Suprapubic skin (tissue), 3 donors: ENCODE results near the gene GRID1.

ENCODE experiments used
- POLR2A ChIP-seq, 2 donors: fragments of 450-650 bp; IDR thresholded peaks; one replicate each; pipeline ENCODE4 v1.6.1; 2017; ENCODE audit warnings: antibody characterized with exemption in 2 of 2, mild to moderate bottlenecking in 2 of 2, moderate library complexity in 2 of 2
- TF ChIP-seq, protein P1 (sequence below), 2 donors: fragments of 200-600 bp in 1 of 2; fragments of 450-650 bp in 1 of 2; sonication (generic) in 1 of 2; IDR thresholded peaks; one replicate each; pipeline ENCODE4 v1.5.1; 2016 to 2019; ENCODE audit warnings: antibody characterized with exemption in 2 of 2, mild to moderate bottlenecking in 1 of 2, moderate library complexity in 1 of 2

DNA sequence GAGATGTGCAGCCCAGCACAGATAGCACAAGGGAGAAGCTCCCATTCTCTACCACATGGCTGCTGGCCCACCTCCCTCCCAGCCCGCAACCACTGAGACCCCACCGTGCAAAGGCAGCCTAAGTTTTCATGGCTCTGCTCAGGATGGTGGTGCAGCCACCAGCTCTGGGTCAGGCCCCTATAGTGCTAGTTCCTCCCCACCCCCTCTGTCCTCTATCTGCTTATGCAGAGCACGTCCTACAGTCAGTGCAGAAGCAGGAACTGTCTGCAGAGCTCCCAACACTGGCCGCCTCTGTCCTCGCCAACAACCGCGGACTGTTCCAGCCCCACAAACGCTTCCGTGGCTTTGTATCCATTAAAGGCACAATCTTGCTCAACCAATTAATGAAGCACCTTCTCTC lies 278.9 kb downstream of the GRID1 start:
- TF ChIP-seq, protein P1, sequence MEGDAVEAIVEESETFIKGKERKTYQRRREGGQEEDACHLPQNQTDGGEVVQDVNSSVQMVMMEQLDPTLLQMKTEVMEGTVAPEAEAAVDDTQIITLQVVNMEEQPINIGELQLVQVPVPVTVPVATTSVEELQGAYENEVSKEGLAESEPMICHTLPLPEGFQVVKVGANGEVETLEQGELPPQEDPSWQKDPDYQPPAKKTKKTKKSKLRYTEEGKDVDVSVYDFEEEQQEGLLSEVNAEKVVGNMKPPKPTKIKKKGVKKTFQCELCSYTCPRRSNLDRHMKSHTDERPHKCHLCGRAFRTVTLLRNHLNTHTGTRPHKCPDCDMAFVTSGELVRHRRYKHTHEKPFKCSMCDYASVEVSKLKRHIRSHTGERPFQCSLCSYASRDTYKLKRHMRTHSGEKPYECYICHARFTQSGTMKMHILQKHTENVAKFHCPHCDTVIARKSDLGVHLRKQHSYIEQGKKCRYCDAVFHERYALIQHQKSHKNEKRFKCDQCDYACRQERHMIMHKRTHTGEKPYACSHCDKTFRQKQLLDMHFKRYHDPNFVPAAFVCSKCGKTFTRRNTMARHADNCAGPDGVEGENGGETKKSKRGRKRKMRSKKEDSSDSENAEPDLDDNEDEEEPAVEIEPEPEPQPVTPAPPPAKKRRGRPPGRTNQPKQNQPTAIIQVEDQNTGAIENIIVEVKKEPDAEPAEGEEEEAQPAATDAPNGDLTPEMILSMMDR (IDR thresholded peaks at IDR 0.05) = no peak
- TF ChIP-seq POLR2A (IDR thresholded peaks at IDR 0.05) = no peak
